Gastrocnemius medialis (tissue), 4 donors: ENCODE results near the gene SRP68.

Experiments
- POLR2A ChIP-seq, 2 donors: fragments of 450-650 bp; IDR thresholded peaks; one replicate each; pipeline ENCODE4 v1.6.1; 2017; ENCODE audit warnings: antibody characterized with exemption in 2 of 2, mild to moderate bottlenecking in 2 of 2, moderate library complexity in 2 of 2
- TF ChIP-seq, protein P1 (sequence below), 5 experiments: fragments of 450-650 bp in 3 of 5; fragments of 200-600 bp in 2 of 5; sonication (generic) in 2 of 5; IDR thresholded peaks in 4 of 5; conservative IDR thresholded peaks in 1 of 5; 1 replicate in 4 of 5; 2 replicates in 1 of 5; pipeline ENCODE4 v1.5.1; 2016 to 2019; ENCODE audit warnings: antibody characterized with exemption in 5 of 5, mild to moderate bottlenecking in 3 of 5, moderate library complexity in 3 of 5

DNA sequence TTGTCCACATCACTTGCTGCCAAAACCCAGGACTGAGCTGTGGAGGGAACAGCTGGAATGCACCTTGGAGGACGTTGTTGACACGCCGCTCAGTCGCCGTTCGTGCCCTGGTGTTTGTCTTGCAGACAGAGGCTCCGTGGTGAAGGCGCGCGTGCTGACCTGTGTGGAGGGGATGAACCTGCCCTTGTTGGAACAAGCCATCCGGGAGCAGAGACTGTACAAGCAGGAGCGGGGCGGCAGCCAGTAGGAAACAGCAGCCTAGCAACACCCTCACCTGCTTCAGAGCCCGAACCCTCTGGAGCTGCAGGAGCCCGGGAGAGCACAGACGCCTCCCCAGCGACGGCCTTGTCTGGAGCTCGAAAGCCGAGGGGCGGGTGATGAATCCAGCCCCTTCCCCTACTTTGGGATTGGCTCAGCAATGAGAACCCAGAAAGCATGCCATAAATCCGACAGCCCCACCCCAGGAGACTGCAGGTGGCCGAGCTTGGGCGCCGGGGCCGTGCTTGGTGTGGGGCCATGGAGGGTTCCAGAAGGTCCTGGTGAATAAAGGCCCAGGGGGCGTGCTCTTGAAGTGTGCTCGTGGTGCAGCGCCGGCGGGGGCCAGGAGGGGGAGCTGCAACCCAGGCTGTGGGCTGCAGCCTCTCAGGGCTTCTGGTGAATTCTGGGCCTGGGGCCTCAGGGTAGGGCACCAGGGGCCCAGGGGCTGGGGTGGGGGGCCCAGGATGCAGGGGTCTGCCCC is 72.1 kb downstream of the SRP68 start:
- TF ChIP-seq, protein P1, sequence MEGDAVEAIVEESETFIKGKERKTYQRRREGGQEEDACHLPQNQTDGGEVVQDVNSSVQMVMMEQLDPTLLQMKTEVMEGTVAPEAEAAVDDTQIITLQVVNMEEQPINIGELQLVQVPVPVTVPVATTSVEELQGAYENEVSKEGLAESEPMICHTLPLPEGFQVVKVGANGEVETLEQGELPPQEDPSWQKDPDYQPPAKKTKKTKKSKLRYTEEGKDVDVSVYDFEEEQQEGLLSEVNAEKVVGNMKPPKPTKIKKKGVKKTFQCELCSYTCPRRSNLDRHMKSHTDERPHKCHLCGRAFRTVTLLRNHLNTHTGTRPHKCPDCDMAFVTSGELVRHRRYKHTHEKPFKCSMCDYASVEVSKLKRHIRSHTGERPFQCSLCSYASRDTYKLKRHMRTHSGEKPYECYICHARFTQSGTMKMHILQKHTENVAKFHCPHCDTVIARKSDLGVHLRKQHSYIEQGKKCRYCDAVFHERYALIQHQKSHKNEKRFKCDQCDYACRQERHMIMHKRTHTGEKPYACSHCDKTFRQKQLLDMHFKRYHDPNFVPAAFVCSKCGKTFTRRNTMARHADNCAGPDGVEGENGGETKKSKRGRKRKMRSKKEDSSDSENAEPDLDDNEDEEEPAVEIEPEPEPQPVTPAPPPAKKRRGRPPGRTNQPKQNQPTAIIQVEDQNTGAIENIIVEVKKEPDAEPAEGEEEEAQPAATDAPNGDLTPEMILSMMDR (IDR thresholded peaks at IDR 0.05 in 4 of 5, conservative IDR thresholded peaks at IDR 0.05 in 1 of 5): peak in 3 of 5 experiments; percentile 31 to 51 (median 46)
- no peak for TF ChIP-seq POLR2A (IDR thresholded peaks at IDR 0.05)
